ENCODE data around the gene MAPRE2.

The MAPRE2 gene

DNA sequence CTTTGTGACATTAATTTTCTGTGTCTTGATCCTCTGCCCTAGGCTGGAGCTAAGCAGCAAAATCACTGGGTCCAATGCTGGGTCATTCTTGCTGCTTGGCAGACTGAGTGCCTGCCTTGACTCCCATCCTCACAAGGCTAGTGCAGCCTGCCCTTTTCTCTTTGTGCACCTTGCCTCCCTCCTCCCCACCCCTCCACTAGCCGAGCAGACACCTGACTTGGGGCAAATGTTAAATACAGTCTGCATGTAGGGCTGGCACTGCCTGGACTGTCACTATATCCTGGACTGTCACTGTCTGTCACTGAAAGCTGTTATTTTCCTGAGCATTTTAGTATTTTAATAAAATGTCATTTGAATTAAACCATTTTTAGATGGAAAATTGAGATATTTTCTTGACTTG, 33.4 kb downstream of the MAPRE2 start:
- Histone ChIP-seq H3K4me1 (ENCODE audit: control insufficient read depth in 2 of 2, insufficient read depth in 1 of 2, low read depth in 1 of 2, low read length in 2 of 2) (peaks cover 0 to 2% of the 10 kb centered on the region in 2 donors), H4K91ac (ENCODE audit: low read depth, low read length, poor library complexity) (no peak overlapping the region)
- no CpG with 5 or more reads among the region's 1 CpG for WGBS, 2 donors (ENCODE audit: extremely low coverage in 2 of 2, insufficient read length in 2 of 2, insufficient replicate concordance in 1 of 2)

DNA sequence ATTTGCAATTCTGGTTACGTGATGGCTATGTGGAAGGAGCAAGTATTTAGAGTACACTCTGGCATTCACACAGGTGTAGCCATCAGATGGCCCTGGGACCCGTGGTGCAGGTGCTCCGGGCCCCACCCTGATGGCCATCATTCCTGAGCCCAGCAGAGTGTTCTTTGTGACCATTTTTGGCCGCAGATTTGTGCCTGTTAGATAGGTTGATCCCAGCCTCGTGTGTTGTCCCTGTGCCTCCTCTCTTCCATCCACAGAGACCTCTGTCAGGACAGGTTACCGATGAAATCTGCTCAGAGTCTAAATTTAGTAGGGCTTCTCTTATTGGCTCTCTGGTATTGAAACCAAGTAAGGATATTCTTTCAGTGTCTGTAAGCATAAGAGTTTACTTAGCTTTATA, 33.9 kb downstream of the MAPRE2 start:
- Histone ChIP-seq H3K4me1 (ENCODE audit: control insufficient read depth in 2 of 2, insufficient read depth in 1 of 2, low read depth in 1 of 2, low read length in 2 of 2) (peaks cover 0 to 2% of the 10 kb centered on the region in 2 donors), H4K91ac (ENCODE audit: low read depth, low read length, poor library complexity) (no peak overlapping the region), H2BK15ac (ENCODE audit: low read length) (no peak overlapping the region), H3K14ac (ENCODE audit: low read length) (no peak overlapping the region), H3K27me3 (ENCODE audit: control insufficient read depth in 3 of 3, insufficient read depth in 3 of 3, low read depth in 1 of 3, low read length in 3 of 3) (no peaks in the 10 kb centered on the region), H3K23ac (ENCODE audit: low read depth, low read length, poor library complexity) (no peak overlapping the region), H2BK120ac (ENCODE audit: low read depth, low read length) (no peak overlapping the region), H3K18ac (ENCODE audit: low read length) (no peak overlapping the region), H4K8ac (ENCODE audit: low read depth, low read length) (no peak overlapping the region), H3K79me1 (ENCODE audit: low read depth, low read length) (no peaks in the 10 kb centered on the region), H3K27ac (replicated peaks; ENCODE audit: low read length) (no peak overlapping the region), H3K9ac (ENCODE audit: low read depth, low read length, poor library complexity) (no peak overlapping the region), H3K9me3 (replicated peaks in 1 of 2; ENCODE audit: control insufficient read depth in 2 of 2, insufficient read depth in 1 of 2, low read depth in 1 of 2, low read length in 2 of 2) (no peaks in the 10 kb centered on the region), H3K4me3 (ENCODE audit: low read length in 2 of 2) (no peak overlapping the region), H3K4ac (ENCODE audit: low read length) (no peak overlapping the region), H2BK5ac (ENCODE audit: low read length) (no peak overlapping the region), H3K4me2 (ENCODE audit: insufficient read depth, low read length, poor library complexity, severe bottlenecking) (no peak overlapping the region), H2AK5ac (ENCODE audit: low read depth, low read length) (no peak overlapping the region), H3K36me3 (replicated peaks in 1 of 2; ENCODE audit: control insufficient read depth in 2 of 2, insufficient read depth in 2 of 2, low read length in 2 of 2) (peaks cover 2 to 16% of the 10 kb centered on the region in 2 donors), H2AFZ (ENCODE audit: low read length) (no peak overlapping the region), H2BK12ac (ENCODE audit: low read length) (no peak overlapping the region)
- no CpG with 5 or more reads among the region's 6 CpGs for WGBS, 2 donors (ENCODE audit: extremely low coverage in 2 of 2, insufficient read length in 2 of 2, insufficient replicate concordance in 1 of 2)
- DNase-seq (ENCODE audit: low spot score): no peak

More for the DNA sequence above, 33.4 kb downstream of the MAPRE2 start:
- no peak overlapping the region for H3K14ac ChIP-seq (ENCODE audit: low read length)
- no peak overlapping the region for H3K9ac ChIP-seq (ENCODE audit: low read depth, low read length, poor library complexity)
- H2BK15ac ChIP-seq (ENCODE audit: low read length): no peak overlapping the region
- H3K23ac ChIP-seq (ENCODE audit: low read depth, low read length, poor library complexity): no peak overlapping the region
- H3K9me3 ChIP-seq (replicated peaks in 1 of 2; ENCODE audit: control insufficient read depth in 2 of 2, insufficient read depth in 1 of 2, low read depth in 1 of 2, low read length in 2 of 2): no peaks in the 10 kb centered on the region
- peaks cover 2 to 16% of the 10 kb centered on the region in 2 donors for H3K36me3 ChIP-seq (replicated peaks in 1 of 2; ENCODE audit: control insufficient read depth in 2 of 2, insufficient read depth in 2 of 2, low read length in 2 of 2)
- H2AK5ac ChIP-seq (ENCODE audit: low read depth, low read length): no peak overlapping the region
- no peak overlapping the region for H4K8ac ChIP-seq (ENCODE audit: low read depth, low read length)
- no peak overlapping the region for H2BK12ac ChIP-seq (ENCODE audit: low read length)
- no peak overlapping the region for H3K18ac ChIP-seq (ENCODE audit: low read length)
- no peak overlapping the region for H2BK5ac ChIP-seq (ENCODE audit: low read length)
- H3K79me1 ChIP-seq (ENCODE audit: low read depth, low read length): no peaks in the 10 kb centered on the region
- no peak overlapping the region for H2BK120ac ChIP-seq (ENCODE audit: low read depth, low read length)
- DNase-seq (ENCODE audit: low spot score): no peak
- no peak overlapping the region for H3K4ac ChIP-seq (ENCODE audit: low read length)
- H3K27ac ChIP-seq (replicated peaks; ENCODE audit: low read length): no peak overlapping the region
- no peaks in the 10 kb centered on the region for H3K27me3 ChIP-seq (ENCODE audit: control insufficient read depth in 3 of 3, insufficient read depth in 3 of 3, low read depth in 1 of 3, low read length in 3 of 3)
- H3K4me2 ChIP-seq (ENCODE audit: insufficient read depth, low read length, poor library complexity, severe bottlenecking): no peak overlapping the region
- H3K4me3 ChIP-seq (ENCODE audit: low read length in 2 of 2): no peak overlapping the region
- no peak overlapping the region for H2AFZ ChIP-seq (ENCODE audit: low read length)

DNA sequence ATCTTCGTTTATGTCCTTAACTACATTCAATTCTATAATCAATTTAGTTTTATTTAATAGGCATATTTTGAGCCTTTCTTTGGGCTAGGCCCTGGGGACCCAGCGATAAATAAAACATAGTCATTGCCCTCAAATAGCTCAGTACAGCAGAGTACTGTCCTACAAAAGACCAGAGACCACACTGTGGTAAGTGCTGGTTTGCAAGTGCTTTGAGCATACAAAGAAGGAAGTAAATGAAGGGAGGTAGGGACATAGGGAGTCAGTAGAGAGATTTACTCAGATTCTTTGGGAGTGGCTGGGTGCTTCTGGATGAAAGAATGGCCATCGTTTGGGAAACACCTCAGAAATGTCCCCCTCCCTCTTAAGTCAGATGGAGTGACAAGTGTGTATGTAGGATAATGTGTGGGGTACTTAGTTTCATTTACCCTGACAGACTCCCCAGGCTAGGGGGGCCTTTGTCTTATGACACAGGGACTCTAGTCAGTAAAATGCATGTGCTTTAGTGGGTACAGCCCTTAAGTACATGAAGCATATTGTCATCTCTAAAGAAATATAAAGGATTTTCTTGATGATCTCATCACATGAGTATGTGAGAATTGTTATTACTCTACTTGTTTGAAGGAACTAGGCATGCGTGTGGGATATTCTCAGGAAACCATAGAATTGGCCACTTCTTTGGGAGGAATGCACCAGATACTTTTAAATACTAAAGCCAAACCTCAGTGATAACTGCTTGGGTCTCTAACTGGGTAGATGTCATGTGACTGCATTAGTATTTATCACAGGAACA, 35.1 kb downstream of the MAPRE2 start:
- Histone ChIP-seq H3K4ac (ENCODE audit: low read length) (no peak overlapping the region), H3K27ac (replicated peaks; ENCODE audit: low read length) (no peak overlapping the region), H2BK120ac (ENCODE audit: low read depth, low read length) (no peak overlapping the region), H3K4me3 (ENCODE audit: low read length in 2 of 2) (no peak overlapping the region), H4K8ac (ENCODE audit: low read depth, low read length) (no peak overlapping the region), H2BK5ac (ENCODE audit: low read length) (no peak overlapping the region), H3K23ac (ENCODE audit: low read depth, low read length, poor library complexity) (no peak overlapping the region), H3K4me2 (ENCODE audit: insufficient read depth, low read length, poor library complexity, severe bottlenecking) (no peak overlapping the region), H3K79me1 (ENCODE audit: low read depth, low read length) (no peaks in the 10 kb centered on the region), H3K4me1 (ENCODE audit: control insufficient read depth in 2 of 2, insufficient read depth in 1 of 2, low read depth in 1 of 2, low read length in 2 of 2) (peaks cover 0 to 2% of the 10 kb centered on the region in 2 donors), H3K9ac (ENCODE audit: low read depth, low read length, poor library complexity) (no peak overlapping the region), H4K91ac (ENCODE audit: low read depth, low read length, poor library complexity) (no peak overlapping the region), H3K27me3 (ENCODE audit: control insufficient read depth in 3 of 3, insufficient read depth in 3 of 3, low read depth in 1 of 3, low read length in 3 of 3) (no peaks in the 10 kb centered on the region), H2AK5ac (ENCODE audit: low read depth, low read length) (no peak overlapping the region), H3K36me3 (replicated peaks in 1 of 2; ENCODE audit: control insufficient read depth in 2 of 2, insufficient read depth in 2 of 2, low read length in 2 of 2) (peaks cover 0 to 4% of the 10 kb centered on the region in 2 donors), H2BK12ac (ENCODE audit: low read length) (no peak overlapping the region), H3K14ac (ENCODE audit: low read length) (no peak overlapping the region), H3K18ac (ENCODE audit: low read length) (no peak overlapping the region), H2AFZ (ENCODE audit: low read length) (no peak overlapping the region), H3K9me3 (replicated peaks in 1 of 2; ENCODE audit: control insufficient read depth in 2 of 2, insufficient read depth in 1 of 2, low read depth in 1 of 2, low read length in 2 of 2) (peaks cover 0 to under 1% of the 10 kb centered on the region in 2 donors), H2BK15ac (ENCODE audit: low read length) (no peak overlapping the region)
- WGBS, 2 donors (ENCODE audit: extremely low coverage in 2 of 2, insufficient read length in 2 of 2, insufficient replicate concordance in 1 of 2): no CpG with 5 or more reads among the region's 4 CpGs
- no peak for DNase-seq (ENCODE audit: low spot score)

DNA sequence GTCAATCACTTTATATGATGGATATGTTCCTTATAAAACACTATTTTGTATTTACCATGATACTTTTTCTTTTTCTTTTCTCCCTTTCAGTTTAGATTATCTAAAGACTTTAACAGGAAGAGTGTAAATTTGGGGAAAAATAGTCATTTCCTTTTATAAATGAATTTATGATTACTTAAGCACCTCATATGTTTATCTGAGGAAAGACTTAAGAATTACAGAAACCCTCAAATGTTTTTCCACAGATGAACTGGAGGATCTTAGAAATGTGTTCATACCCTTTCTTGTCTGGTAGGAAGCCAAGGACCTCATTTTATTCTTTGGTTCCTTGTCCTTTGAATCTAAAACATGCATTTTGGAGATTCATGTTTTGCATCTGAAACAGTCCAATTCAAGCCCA, 36.7 kb downstream of the MAPRE2 start:
- no peaks in the 10 kb centered on the region for H3K79me1 ChIP-seq (ENCODE audit: low read depth, low read length)
- H3K27ac ChIP-seq (replicated peaks; ENCODE audit: low read length): no peak overlapping the region
- no peak overlapping the region for H2AFZ ChIP-seq (ENCODE audit: low read length)
- DNase-seq (ENCODE audit: low spot score): no peak
- H3K4me2 ChIP-seq (ENCODE audit: insufficient read depth, low read length, poor library complexity, severe bottlenecking): no peak overlapping the region
- no peak overlapping the region for H2AK5ac ChIP-seq (ENCODE audit: low read depth, low read length)
- H4K91ac ChIP-seq (ENCODE audit: low read depth, low read length, poor library complexity): no peak overlapping the region
- H3K4me1 ChIP-seq (ENCODE audit: control insufficient read depth in 2 of 2, insufficient read depth in 1 of 2, low read depth in 1 of 2, low read length in 2 of 2): peaks cover 0 to 2% of the 10 kb centered on the region in 2 donors
- H3K27me3 ChIP-seq (ENCODE audit: control insufficient read depth in 3 of 3, insufficient read depth in 3 of 3, low read depth in 1 of 3, low read length in 3 of 3): no peaks in the 10 kb centered on the region
- no peak overlapping the region for H3K9ac ChIP-seq (ENCODE audit: low read depth, low read length, poor library complexity)
- H3K18ac ChIP-seq (ENCODE audit: low read length): no peak overlapping the region
- no peak overlapping the region for H2BK15ac ChIP-seq (ENCODE audit: low read length)
- H3K23ac ChIP-seq (ENCODE audit: low read depth, low read length, poor library complexity): no peak overlapping the region
- no peak overlapping the region for H3K4ac ChIP-seq (ENCODE audit: low read length)
- H4K8ac ChIP-seq (ENCODE audit: low read depth, low read length): no peak overlapping the region
- no peak overlapping the region for H2BK120ac ChIP-seq (ENCODE audit: low read depth, low read length)
- no peak overlapping the region for H2BK12ac ChIP-seq (ENCODE audit: low read length)
- peaks cover 0 to 3% of the 10 kb centered on the region in 2 donors for H3K9me3 ChIP-seq (replicated peaks in 1 of 2; ENCODE audit: control insufficient read depth in 2 of 2, insufficient read depth in 1 of 2, low read depth in 1 of 2, low read length in 2 of 2)
- H3K36me3 ChIP-seq (replicated peaks in 1 of 2; ENCODE audit: control insufficient read depth in 2 of 2, insufficient read depth in 2 of 2, low read length in 2 of 2): no peaks in the 10 kb centered on the region
- no peak overlapping the region for H2BK5ac ChIP-seq (ENCODE audit: low read length)
- no peak overlapping the region for H3K4me3 ChIP-seq (ENCODE audit: low read length in 2 of 2)
- H3K14ac ChIP-seq (ENCODE audit: low read length): no peak overlapping the region
